K562 (cell line): ENCODE measurements around the gene MTFMT. TPM values are rescaled to one million over a fixed set of nuclear protein-coding genes. Genes with fewer than 3 reads are reported as not detected.

Source experiments
- ATAC-seq: fragments of 200-7000 bp; cut with Tn5 transposase; 3 replicates; pipeline ENCODE4 v1.9.1; 2020; ENCODE audit warnings: moderate library complexity
- BruUV-seq: library from RNA; stranded (reverse); fragments of 400-500 nt; replicated peaks from 2 replicates; lab custom pipeline; 2021; lab: Mats Ljungman, UMichigan
- CTCF ChIA-PET: fragments of 300-600 bp; formaldehyde crosslinking; extraction: SDS; loops from one replicate; lab custom pipeline; 2021; ENCODE audit warnings: low intra/inter-chr PET ratio; lab: Yijun Ruan, JAX
- POLR2A ChIA-PET: fragments of 300-600, 350-650 bp; sonication (Branson Sonifier 250); formaldehyde crosslinking; extraction: SDS; loops from one replicate; lab custom pipeline; 2021; ENCODE audit warnings: antibody characterized with exemption, inconsistent platforms; lab: Yijun Ruan, JAX
- DNase-seq, 4 experiments: peaks; one replicate each; pipeline versions ENCODE4 v3.0.0 to v3.0.0-alpha.2; 2011 to 2018; ENCODE audit warnings: low spot score in 3 of 4, mixed read lengths in 3 of 4; ENCODE audit errors: extremely low read depth in 1 of 4
- FAIRE-seq: peaks from 2 replicates; lab custom pipeline; 2011; peaks lifted over from hg19 to GRCh38; lab: Jason Lieb, UNC
- H2AFZ ChIP-seq: 2 replicates; pipeline ENCODE4 v1.6.0; 2011; ENCODE audit warnings: low read depth, low read length, control low read depth, inconsistent platforms
- H3K27ac ChIP-seq: fragments of 200-600 bp; 3 replicates; pipeline ENCODE4 v1.8.0; 2011; ENCODE audit warnings: low read depth, mild to moderate bottlenecking, control low read depth, inconsistent platforms, low read length, moderate library complexity, mixed read lengths; ENCODE audit errors: extremely low read depth
- H3K27me3 ChIP-seq, 2 experiments: fragments of 300-600 bp in 1 of 2; 2 replicates in 1 of 2; 3 replicates in 1 of 2; pipeline versions ENCODE4 v1.6.0 to v1.8.0; 2011; ENCODE audit warnings: inconsistent platforms in 2 of 2, low read length in 2 of 2, mild to moderate bottlenecking in 1 of 2, mixed read lengths in 1 of 2, moderate library complexity in 1 of 2; ENCODE audit not compliant: control insufficient read depth in 2 of 2, insufficient read depth in 2 of 2
- H3K36me3 ChIP-seq: fragments of 300-600 bp; 3 replicates; pipeline ENCODE4 v1.8.0; 2011; ENCODE audit warnings: mild to moderate bottlenecking, low read length, inconsistent platforms; ENCODE audit not compliant: control insufficient read depth, insufficient read depth
- H3K4me1 ChIP-seq, 2 experiments: fragments of 200-600 bp in 1 of 2; replicated peaks in 1 of 2; 2 replicates in 1 of 2; 3 replicates in 1 of 2; pipeline versions ENCODE4 v1.5.1 to v1.8.0; 2011; ENCODE audit warnings: inconsistent platforms in 2 of 2, low read length in 2 of 2, mild to moderate bottlenecking in 1 of 2, mixed read lengths in 1 of 2, moderate library complexity in 1 of 2; ENCODE audit not compliant: control insufficient read depth in 2 of 2, insufficient read depth in 2 of 2
- H3K4me2 ChIP-seq: 2 replicates; pipeline ENCODE4 v1.6.1; 2011; ENCODE audit warnings: low read length, control low read depth, inconsistent platforms, mixed read lengths; ENCODE audit not compliant: insufficient read depth
- H3K4me3 ChIP-seq: fragments of 200-600 bp; sonication (generic), shearing (Covaris generic); 2 replicates; pipeline ENCODE4 v1.5.1; 2016; ENCODE audit warnings: control low read depth, inconsistent platforms
- H3K79me2 ChIP-seq: fragments of 200-600 bp; 3 replicates; pipeline ENCODE4 v1.8.0; 2011; ENCODE audit warnings: low read length, inconsistent platforms; ENCODE audit not compliant: control insufficient read depth, insufficient read depth
- H3K9ac ChIP-seq, 2 experiments: 2 replicates each; pipeline versions ENCODE4 v1.6.0 to v1.6.1; 2011; ENCODE audit warnings: low read depth in 2 of 2, low read length in 2 of 2, control low read depth in 1 of 2, inconsistent platforms in 1 of 2, mild to moderate bottlenecking in 1 of 2, mixed read lengths in 1 of 2; ENCODE audit not compliant: insufficient read depth in 1 of 2
- H3K9me1 ChIP-seq: one replicate; pipeline ENCODE4 v1.6.0; 2011; ENCODE audit warnings: inconsistent platforms, mild to moderate bottlenecking, low read length, moderate library complexity; ENCODE audit not compliant: control insufficient read depth, insufficient read depth
- H3K9me3 ChIP-seq: replicated peaks from 2 replicates; pipeline ENCODE4 v1.5.1; 2011; ENCODE audit warnings: low read depth, low read length, inconsistent platforms; ENCODE audit not compliant: control insufficient read depth, insufficient read depth
- H4K20me1 ChIP-seq: replicated peaks from 2 replicates; pipeline ENCODE4 v1.6.1; 2011; ENCODE audit warnings: low read length, inconsistent platforms, mixed read lengths; ENCODE audit not compliant: control insufficient read depth, insufficient read depth
- BCOR ChIP-seq: fragments of 450-650 bp; IDR thresholded peaks from 2 replicates; pipeline ENCODE4 v1.6.1; 2016
- NR2C1 ChIP-seq, 2 experiments: fragments of 450-650 bp; IDR thresholded peaks; 2 replicates each; pipeline ENCODE4 v1.6.1; 2017; ENCODE audit warnings: mild to moderate bottlenecking in 2 of 2, antibody characterized with exemption in 1 of 2, inconsistent platforms in 1 of 2, missing compliant biosample characterization in 1 of 2, missing genetic modification characterization in 1 of 2
- SMARCA4 ChIP-seq: fragments of 450-650 bp; IDR thresholded peaks from 2 replicates; pipeline ENCODE4 v1.6.1; 2016
- TAF1 ChIP-seq: IDR thresholded peaks from 2 replicates; pipeline ENCODE4 v1.6.1; 2011; ENCODE audit warnings: mild to moderate bottlenecking, low read length, moderate library complexity; ENCODE audit not compliant: insufficient read depth, control insufficient read depth, severe bottlenecking; ENCODE audit errors: extremely low read depth
- U2AF1 ChIP-seq: fragments of 200-400 bp; formaldehyde crosslinking; optimal IDR thresholded peaks from 2 replicates; pipeline ENCODE3; 2017; ENCODE audit warnings: mild to moderate bottlenecking, low read depth, low read length, moderate library complexity
- ZBTB7A ChIP-seq: IDR thresholded peaks from 2 replicates; pipeline ENCODE4 v1.6.1; 2011; ENCODE audit warnings: low read depth, mild to moderate bottlenecking, low read length, moderate library complexity, borderline replicate concordance; ENCODE audit not compliant: control insufficient read depth
- ZNF121 ChIP-seq: sonication (generic); formaldehyde crosslinking; conservative IDR thresholded peaks from 2 replicates; pipeline ENCODE4 v1.8.0; 2022; ENCODE audit warnings: missing genetic modification reagents
- WGBS: fragments of 100-300 bp; shearing (Covaris generic); methylation state at CpG from one replicate; pipeline ENCODE4 v1.1.6; 2016; ENCODE audit warnings: low coverage, mixed read lengths; ENCODE audit not compliant: insufficient coverage; ENCODE audit errors: missing lambda C conversion rate; 5-methylcytosine and 5-hydroxymethylcytosine counted together
- in situ Hi-C: fragments of 300-500 bp; cut with MboI; formaldehyde crosslinking; loops from 4 replicates; pipeline ENCODE4 v1.15.0; 2018; ENCODE audit warnings: inconsistent platforms, mixed read lengths
- intact Hi-C: fragments of 100-400 bp; cut with micrococcal nuclease; formaldehyde crosslinking; loops from 2 replicates; pipeline ENCODE4 v1.14.2; 2022
- polyA plus RNA-seq, 8 experiments: library from polyadenylated mRNA; depleted of rRNA in 4 of 8; stranded (reverse) in 5 of 8; unstranded in 3 of 8; fragments of >200 nt; fragmentation: Nextera tagmentation in 2 of 8; fragmentation: Illumina TruSeq in 1 of 8; extraction: Ambion mirVana in 2 of 8; extraction: Trizol in 1 of 8; gene quantifications; 2 replicates each; pipeline versions ENCODE4 v1.2.1 to v1.2.3, GENCODE V29; 2011 to 2014; ENCODE audit warnings: inconsistent platforms in 1 of 8, missing spikeins in 1 of 8
- total RNA-seq, 7 experiments: library from RNA; depleted of rRNA in 6 of 7; stranded (reverse); fragments of >200 nt in 6 of 7; fragmentation: Illumina TruSeq in 2 of 7; extraction: Trizol in 2 of 7; gene quantifications; 2 replicates each; pipeline versions ENCODE4 v1.2.1 to v1.2.3, GENCODE V29; 2011 to 2021; ENCODE audit warnings: low replicate concordance in 1 of 7

The MTFMT gene
- total and polyA plus RNA-seq, 9 of the 15 experiments (the other 6 are each of a cell fraction or from before 2014, with no cell fraction given) = 1.4 to 31.1 (median 16.2) TPM

DNA sequence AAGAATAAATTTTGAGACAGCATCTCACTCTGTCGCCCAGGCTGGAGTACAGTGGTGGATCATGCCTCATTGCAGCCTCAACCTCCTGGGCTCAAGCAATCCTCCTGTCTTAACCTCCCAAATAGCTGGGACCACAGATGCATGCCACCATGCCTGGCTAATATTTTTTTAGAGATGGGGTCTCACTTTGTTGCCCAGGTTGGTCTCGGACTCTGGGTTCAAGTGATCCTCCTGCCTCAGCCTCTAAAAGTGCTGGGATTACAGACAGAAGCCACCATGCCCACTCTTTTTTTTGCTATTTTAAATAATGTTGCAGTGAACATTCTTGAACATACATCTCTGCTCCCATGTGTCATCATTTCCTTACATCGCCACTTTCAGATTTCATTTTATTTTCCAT lies 9.0 kb upstream of the MTFMT start:
- Histone ChIP-seq H4K20me1 (no peaks in the 10 kb centered on the region), H3K4me1 (no peaks in the 10 kb centered on the region), H3K9me3 (no peaks in the 10 kb centered on the region; the same call in 1 of the 2 replicates), H3K36me3 (no peaks in the 10 kb centered on the region), H3K27ac (no peak overlapping the region), H3K79me2 (no peaks in the 10 kb centered on the region), H2AFZ (no peak overlapping the region), H3K9ac (no peak overlapping the region), H3K4me2 (no peak overlapping the region), H3K27me3 (peaks cover 0 to 16% of the 10 kb centered on the region in 2 experiments; a peak in 2 of 5 replicates), H3K9me1 (no peaks in the 10 kb centered on the region), H3K4me3 (no peak overlapping the region)
- WGBS = 2% methylated on average over 3 of the region's 3 CpGs
- CTCF ChIA-PET = no interaction called here
- ATAC-seq (no peak), DNase-seq (no peak), FAIRE-seq (no peak)
- in situ Hi-C loops (loop anchor here (10.0 kb wide), 1 partner anchor 304 kb away; no protein-coding TSS in a partner anchor), intact Hi-C loops (loop anchor here (10.0 kb wide), 1 partner anchor 346 kb away; no protein-coding TSS in a partner anchor)
- TF ChIP-seq NR2C1 (IDR thresholded peaks at IDR 0.05) (no peak), NR2C1 (tag; IDR thresholded peaks at IDR 0.05) (no peak), SMARCA4 (no peak), U2AF1 (no peak), ZNF121 (peak; percentile 69), BCOR (0 out of 2 replicates have a peak, but pooled peaks have one; percentile 25), TAF1 (no peak), ZBTB7A (no peak)
- POLR2A ChIA-PET = interaction anchor here (1.4 kb wide), 1 partner anchor 266 kb away, joined by 5 read pairs; the partner anchor contains the start of gene RNU5B-1
- BruUV-seq = no TSS peak
